HG03103 (cell line): ENCODE measurements around the gene ITPRIP.
A peak's percentile ranks its signal among the peaks of the same experiment; 100 is the strongest.

Source experiments
- ATAC-seq: cut with Tn5 transposase; IDR thresholded peaks from one replicate; pipeline ENCODE4 v1.9.1; 2021; ENCODE audit warnings: low read depth; ENCODE audit not compliant: unreplicated experiment

ITPRIP gene, protein sequence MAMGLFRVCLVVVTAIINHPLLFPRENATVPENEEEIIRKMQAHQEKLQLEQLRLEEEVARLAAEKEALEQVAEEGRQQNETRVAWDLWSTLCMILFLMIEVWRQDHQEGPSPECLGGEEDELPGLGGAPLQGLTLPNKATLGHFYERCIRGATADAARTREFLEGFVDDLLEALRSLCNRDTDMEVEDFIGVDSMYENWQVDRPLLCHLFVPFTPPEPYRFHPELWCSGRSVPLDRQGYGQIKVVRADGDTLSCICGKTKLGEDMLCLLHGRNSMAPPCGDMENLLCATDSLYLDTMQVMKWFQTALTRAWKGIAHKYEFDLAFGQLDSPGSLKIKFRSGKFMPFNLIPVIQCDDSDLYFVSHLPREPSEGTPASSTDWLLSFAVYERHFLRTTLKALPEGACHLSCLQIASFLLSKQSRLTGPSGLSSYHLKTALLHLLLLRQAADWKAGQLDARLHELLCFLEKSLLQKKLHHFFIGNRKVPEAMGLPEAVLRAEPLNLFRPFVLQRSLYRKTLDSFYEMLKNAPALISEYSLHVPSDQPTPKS

DNA sequence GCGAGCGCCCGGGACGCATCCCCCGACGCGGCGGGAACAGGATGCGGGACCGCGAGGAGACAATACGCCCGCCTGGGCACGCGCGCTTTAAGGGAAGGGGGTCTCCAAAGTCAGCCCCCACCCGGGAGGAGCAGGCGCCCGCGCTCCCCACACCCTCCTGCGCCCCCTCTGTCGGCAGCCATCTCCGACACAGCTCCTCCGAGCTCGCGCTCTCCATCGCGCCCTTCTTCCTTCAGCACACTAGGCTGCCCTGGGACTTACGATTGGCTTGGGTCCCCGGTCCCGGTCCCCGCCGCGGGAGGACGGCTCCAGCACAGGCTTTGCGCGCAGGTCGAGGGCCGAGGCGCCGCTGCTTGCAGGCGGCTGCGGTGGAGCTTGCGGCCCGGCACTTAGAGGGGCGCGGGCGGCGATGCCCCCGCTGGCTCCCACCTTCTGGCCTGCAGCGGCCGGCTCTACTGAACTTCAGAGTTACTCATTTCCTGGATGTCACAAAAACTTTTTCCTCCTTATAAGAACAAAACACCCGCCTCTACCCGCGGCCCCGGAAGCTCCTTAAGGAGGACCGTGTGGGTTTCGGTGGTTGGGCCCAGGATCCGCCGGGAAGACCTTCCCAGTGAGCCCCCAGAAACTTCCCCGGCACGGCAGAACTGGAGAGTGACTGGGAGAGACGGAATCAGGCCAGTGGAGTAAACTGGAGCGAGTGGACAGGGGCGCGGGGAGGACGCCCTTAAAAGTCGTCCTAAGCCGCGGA is at the start of gene ITPRIP:
Gene ITPRIP (minus strand): TSS at position 481 of the 751 bp plus-strand sequence. CDS start 22,414 bp downstream, outside the sequence.
- peak; percentile 45 for ATAC-seq

- no peak for ATAC-seq
These were observed 49.0 kb upstream of the ITPRIP start for GRCh38 chr10:104387130-104387888.

DNA sequence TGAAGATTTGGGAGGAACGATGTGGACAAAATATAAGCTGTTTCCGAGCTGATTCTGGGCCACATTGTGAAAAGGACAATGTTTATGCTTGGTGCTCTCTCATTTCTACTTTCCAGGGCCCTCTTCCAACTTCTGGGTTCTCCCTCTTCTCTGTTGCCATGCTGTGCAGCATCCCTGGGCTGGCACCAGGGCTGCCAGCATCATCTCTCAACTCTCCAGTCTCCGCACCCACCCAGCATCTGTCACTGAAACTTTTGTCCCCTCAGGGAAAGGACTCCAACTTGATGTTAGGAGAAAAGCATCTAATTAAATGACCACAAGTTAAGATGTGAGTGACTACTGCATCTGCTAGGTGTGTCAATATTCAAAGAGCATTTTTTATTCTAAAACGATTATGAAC is 42.1 kb upstream of the ITPRIP start:
- no peak for ATAC-seq

- ATAC-seq, result no peak
These were observed 38.6 kb upstream of the ITPRIP start for GRCh38 chr10:104376784-104377300.

GRCh38 chr10:104374591-104374990 is 36.3 kb upstream of the ITPRIP start:
- ATAC-seq, result no peak

DNA sequence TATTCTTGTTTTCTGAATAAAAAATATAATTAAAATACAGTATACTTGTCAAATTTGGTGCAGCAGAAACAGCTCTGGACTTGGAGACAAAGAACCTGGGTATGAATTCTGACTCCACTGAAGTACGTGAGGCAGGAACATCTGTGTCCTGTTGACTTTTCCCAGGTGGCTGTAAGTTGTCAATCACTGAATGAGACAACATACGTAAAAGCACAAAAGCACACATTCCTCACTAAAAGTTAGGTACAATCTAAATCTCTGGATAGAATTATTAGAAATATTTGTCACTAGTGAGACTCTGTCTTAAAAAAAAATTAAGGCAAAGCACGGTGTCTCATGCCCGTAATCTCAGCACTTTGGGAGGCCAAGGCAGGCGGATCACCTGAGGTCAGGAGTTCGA is 33.5 kb upstream of the ITPRIP start:
- no peak for ATAC-seq

GRCh38 chr10:104368381-104368780 is 30.1 kb upstream of the ITPRIP start:
- ATAC-seq, result no peak

DNA sequence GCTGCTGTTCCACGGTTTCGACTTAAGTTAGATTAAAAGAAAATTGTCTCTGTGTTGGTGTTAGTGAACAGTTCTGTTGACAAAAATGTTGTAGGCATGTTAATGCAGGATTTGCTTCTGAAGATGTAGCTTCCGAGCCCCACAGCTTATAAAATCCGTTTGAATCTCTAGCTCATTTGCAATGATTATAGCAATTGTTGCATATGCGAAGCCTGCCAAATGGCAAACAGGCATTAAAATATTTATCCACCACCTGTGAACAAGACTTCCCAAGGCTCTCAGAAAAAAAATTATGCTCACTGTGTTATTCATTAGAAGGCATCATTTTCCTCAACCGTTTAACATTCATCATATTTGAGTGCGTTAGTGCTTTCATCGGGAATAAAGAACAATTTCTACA is 29.6 kb upstream of the ITPRIP start:
- ATAC-seq, result no peak

- ATAC-seq, result no peak
These were observed 21.5 kb upstream of the ITPRIP start for GRCh38 chr10:104359811-104360210.

DNA sequence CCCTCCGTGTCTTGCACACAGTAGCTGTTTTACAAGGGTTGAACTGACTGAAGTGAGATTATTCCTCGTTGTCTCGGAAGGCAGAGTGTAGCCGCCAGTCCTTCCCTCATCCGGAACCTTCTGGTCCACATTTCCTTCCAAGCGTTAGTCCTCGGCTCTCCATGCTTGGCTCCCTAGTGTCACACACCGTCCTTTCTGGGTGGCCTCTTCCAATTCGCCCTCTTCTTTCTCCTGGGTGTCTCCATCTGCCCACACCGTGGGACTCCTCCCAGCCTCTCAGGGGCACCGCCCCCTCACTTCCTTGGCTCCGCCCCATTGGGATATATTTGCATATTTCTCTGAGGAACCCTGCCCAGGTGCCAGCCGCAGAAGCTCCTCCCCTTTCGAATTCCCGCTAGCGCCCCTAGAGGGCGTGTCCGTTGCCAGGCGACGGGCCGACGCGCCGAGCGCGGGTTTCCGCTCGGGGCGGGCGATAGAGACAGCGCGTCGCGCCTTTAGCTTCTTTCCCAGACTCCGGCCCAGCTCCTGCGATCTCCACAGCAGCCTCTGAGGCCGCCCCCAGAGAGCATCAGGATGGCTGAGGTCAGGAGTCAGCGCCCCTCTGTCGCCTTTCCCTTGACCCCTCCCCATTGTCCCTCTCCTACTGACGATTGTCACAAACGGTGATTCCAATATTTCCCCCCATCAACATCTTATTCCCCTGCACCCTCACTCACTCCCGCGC is 15.2 kb upstream of the ITPRIP start, which contains the start of gene CFAP58:
Gene CFAP58 (plus strand): TSS at position 509 of the 724 bp plus-strand sequence. CDS start 65 bp downstream, at position 574.
- peak; percentile 46 for ATAC-seq

- no peak for ATAC-seq
These were observed 13.7 kb upstream of the ITPRIP start for GRCh38 chr10:104351919-104352318.

DNA sequence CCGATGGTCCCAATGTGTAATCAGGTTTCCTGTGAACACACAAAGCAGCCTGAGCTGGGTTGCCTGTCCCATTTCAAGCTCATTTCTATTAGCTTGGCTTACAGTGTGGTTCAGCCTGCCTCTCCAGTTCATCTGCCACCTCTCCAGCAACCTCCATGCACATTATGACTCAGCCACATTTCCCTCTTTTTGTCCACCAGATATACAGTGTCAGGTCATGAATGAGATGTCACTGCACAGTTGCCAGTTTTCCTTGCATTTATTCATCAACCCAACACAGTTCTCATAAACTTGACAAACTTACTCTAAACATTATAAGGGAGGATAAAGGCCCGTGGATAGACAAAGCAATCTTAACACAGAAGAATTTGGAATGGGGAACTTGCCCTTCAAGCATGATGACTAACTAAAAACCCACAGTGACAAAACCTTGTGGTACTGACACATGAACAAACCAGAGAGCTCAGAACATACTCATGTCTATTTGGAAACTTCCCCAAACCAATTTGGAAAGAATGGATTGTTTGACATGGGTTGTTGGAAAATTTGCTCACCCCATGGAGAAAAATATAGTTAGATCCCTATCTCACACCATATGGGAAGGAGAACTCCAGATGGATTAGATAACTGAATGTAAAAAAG is 12.9 kb upstream of the ITPRIP start:
- ATAC-seq, result no peak

DNA sequence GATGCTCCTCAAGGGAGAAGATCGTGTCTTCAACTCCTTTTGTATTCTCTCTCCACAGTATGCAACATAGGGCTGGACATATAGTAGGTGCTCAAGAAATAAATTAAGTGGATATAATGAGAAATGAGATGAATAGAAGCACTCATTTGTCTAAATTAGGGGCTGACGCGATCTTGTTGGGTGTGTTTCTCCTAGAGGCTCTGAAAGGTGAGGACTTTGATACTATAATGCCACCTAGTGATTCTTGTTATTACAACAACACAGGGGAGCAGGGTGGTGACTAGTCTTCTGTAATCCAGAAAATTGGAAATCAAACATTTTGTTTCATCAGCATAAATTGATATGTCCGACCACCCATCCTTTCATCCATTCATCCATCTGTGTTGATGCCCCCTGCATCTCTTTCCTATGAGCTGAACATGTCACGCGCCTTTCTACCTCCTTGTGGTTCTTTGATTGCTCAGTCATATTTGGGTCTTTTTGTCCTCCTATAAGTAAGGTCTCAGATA is 11.9 kb upstream of the ITPRIP start:
- ATAC-seq, result peak; percentile 38

DNA sequence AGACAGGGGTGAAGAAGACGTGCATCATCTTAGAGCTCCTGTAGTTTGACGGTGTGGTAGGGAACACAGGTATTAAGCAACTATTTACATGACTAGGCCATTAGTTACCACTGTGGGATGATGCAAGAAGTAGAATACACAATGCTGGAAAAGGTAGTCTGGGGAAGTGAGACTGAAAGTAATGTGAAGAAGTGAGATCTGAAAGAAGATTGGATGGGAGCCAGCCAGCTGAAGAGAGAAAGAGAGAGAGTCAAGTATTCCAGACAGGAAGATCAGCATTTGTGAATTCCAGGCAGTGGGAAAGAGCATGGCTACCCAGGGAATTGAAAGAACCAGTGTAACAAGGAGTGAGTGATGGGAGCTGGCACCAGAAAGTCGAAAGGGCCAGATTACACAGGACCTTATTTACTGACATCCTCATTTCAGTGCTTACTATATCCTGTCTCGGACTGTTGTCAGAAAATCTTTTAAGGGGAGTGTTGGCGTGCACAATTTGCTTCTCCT is 11.4 kb upstream of the ITPRIP start:
- peak; percentile 57 for ATAC-seq

DNA sequence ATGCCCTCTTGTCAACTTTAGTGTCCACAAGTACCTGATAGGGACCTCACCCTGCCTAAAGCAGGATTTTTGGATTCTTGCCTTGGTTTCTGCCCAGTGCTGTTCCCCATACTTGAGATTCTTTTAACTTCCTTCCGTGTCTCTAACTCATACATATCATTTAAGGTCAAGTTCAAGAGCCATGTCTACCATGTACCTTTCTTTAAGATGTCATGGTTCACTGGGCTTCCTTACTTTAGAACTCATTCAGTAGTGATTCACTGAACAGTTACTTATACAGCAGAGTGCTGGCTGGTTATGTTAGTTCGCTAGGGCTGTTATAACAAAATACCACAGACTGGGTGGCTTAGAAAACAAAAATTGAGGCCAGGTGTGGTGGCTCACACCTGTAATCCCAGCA is 10.3 kb upstream of the ITPRIP start:
- ATAC-seq, result no peak

DNA sequence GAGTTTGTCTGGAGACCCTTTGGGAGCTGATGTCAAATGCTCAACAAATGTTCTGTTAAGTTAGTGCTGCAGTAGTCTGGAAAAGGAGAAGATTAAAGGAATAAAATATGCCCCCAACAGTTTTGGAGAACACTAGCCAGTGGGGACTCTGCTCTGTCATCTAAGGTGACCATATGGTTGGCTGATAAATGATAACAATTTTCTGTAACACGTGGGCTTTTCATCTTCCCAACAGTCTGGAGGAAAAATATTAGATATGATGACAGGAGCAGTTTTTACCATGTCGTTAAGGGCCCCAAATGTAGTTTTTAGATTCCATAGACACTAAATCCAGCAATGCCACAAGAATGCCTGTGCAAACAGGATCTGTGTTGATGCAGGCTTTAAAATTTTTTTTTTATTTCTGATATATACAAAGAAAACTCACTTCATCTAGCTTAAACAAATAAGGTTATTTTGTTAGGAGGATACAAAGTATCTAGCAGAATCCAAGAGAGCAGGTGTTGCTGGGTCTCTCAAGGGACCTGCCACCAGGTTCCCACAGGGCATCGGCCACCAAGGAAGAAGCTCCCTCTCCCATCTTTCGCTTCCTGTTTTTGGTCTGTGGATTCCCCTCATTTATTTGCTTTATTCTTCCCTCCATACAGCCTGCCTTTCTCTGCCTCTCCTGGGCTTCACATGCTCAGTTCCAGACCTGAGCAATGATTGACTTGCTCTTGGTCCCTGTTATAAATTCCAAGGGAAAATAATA is 9.2 kb upstream of the ITPRIP start:
- ATAC-seq, result no peak

GRCh38 chr10:104345941-104346340 is 7.7 kb upstream of the ITPRIP start:
- no peak for ATAC-seq

GRCh38 chr10:104345515-104345914 is 7.2 kb upstream of the ITPRIP start:
- ATAC-seq, result no peak
